ENCODE results near the gene RANBP17. TPM values are rescaled to one million over a fixed set of nuclear protein-coding genes. Genes with fewer than 3 reads are reported as not detected.

RANBP17 gene
- total RNA-seq, 2 experiments from 2014 or later = 0.13 TPM; not detected in 1

- H3K36me3 Mint-ChIP-seq (ENCODE audit: low read depth) = no peaks in the 10 kb centered on the region
- H3K9me3 Mint-ChIP-seq (ENCODE audit: insufficient read depth) = no peaks in the 10 kb centered on the region
- peaks cover 8% of the 10 kb centered on the region for H3K27me3 Mint-ChIP-seq (ENCODE audit: low read depth)
- ATAC-seq (no peak), DNase-seq (no peak)
- CTCF ChIA-PET = no interaction called here
- POLR2A ChIA-PET = no interaction called here
- no peak overlapping the region for H3K4me3 Mint-ChIP-seq
- H3K27ac Mint-ChIP-seq = no peak overlapping the region
- H3K4me1 Mint-ChIP-seq (ENCODE audit: low read depth) = no peaks in the 10 kb centered on the region
Observed at GRCh38 chr5:171188016-171188415, 326.2 kb downstream of the RANBP17 start.

GRCh38 chr5:171189442-171189841 lies 327.6 kb downstream of the RANBP17 start:
- Mint-ChIP-seq H3K27ac (no peak overlapping the region), H3K9me3 (ENCODE audit: insufficient read depth) (no peaks in the 10 kb centered on the region)
- no peak for ATAC-seq

GRCh38 chr5:171192111-171192510 lies 330.3 kb downstream of the RANBP17 start:
- CTCF ChIA-PET = interaction anchor here (1.2 kb wide), 1 partner anchor 15 kb away, joined by 4 read pairs; no protein-coding TSS in a partner anchor

More at GRCh38 chr5:171189442-171189841, 327.6 kb downstream of the RANBP17 start:
- POLR2A ChIA-PET = no interaction called here
- Mint-ChIP-seq H3K4me1 (ENCODE audit: low read depth) (no peaks in the 10 kb centered on the region), H3K4me3 (no peak overlapping the region), H3K27me3 (ENCODE audit: low read depth) (peaks cover 11% of the 10 kb centered on the region), H3K36me3 (ENCODE audit: low read depth) (no peaks in the 10 kb centered on the region)
- DNase-seq = no peak
- CTCF ChIA-PET = no interaction called here

GRCh38 chr5:171201310-171201709 lies 339.5 kb downstream of the RANBP17 start:
- Mint-ChIP-seq H3K36me3 (ENCODE audit: low read depth) (no peaks in the 10 kb centered on the region), H3K27ac (no peak overlapping the region), H3K9me3 (ENCODE audit: insufficient read depth) (no peaks in the 10 kb centered on the region), H3K4me3 (no peak overlapping the region), H3K4me1 (ENCODE audit: low read depth) (no peaks in the 10 kb centered on the region), H3K27me3 (ENCODE audit: low read depth) (peaks cover 31% of the 10 kb centered on the region)
- DNase-seq = no peak
- ATAC-seq = no peak
- ChIA-PET CTCF (no interaction called here), POLR2A (no interaction called here)

More at GRCh38 chr5:171192111-171192510, 330.3 kb downstream of the RANBP17 start:
- H3K27ac Mint-ChIP-seq = no peak overlapping the region
- ATAC-seq (no peak), DNase-seq (no peak)
- H3K36me3 Mint-ChIP-seq (ENCODE audit: low read depth) = no peaks in the 10 kb centered on the region
- H3K4me1 Mint-ChIP-seq (ENCODE audit: low read depth) = no peaks in the 10 kb centered on the region
- H3K27me3 Mint-ChIP-seq (ENCODE audit: low read depth) = peaks cover 12% of the 10 kb centered on the region
- POLR2A ChIA-PET = no interaction called here
- H3K4me3 Mint-ChIP-seq = no peak overlapping the region
- H3K9me3 Mint-ChIP-seq (ENCODE audit: insufficient read depth) = no peaks in the 10 kb centered on the region

- Mint-ChIP-seq H3K27me3 (ENCODE audit: low read depth) (peaks cover 26% of the 10 kb centered on the region), H3K36me3 (ENCODE audit: low read depth) (no peaks in the 10 kb centered on the region), H3K4me3 (no peak overlapping the region), H3K4me1 (ENCODE audit: low read depth) (no peaks in the 10 kb centered on the region), H3K9me3 (ENCODE audit: insufficient read depth) (no peaks in the 10 kb centered on the region), H3K27ac (no peak overlapping the region)
- CTCF ChIA-PET = interaction anchor here (1.0 to 5.0 kb wide), 3 partner anchors 21 to 136 kb away, joined by 3 to 76 read pairs (median 3); no protein-coding TSS in a partner anchor
- POLR2A ChIA-PET = no interaction called here
- ATAC-seq (no peak), DNase-seq (no peak)
Observed at GRCh38 chr5:171205375-171205774, 343.6 kb downstream of the RANBP17 start.

- DNase-seq (peak; percentile 56), ATAC-seq (peak; percentile 60)
- no peaks in the 10 kb centered on the region for H3K4me1 Mint-ChIP-seq (ENCODE audit: low read depth)
- CTCF ChIA-PET = interaction anchor here (0.6 to 5.0 kb wide), 24 partner anchors 9 to 142 kb away, joined by 3 to 76 read pairs (median 4); no protein-coding TSS in a partner anchor
- POLR2A ChIA-PET = interaction anchor here (1.2 kb wide), 1 partner anchor 180 kb away, joined by 3 read pairs; the partner anchor contains the start of gene NPM1
- H3K9me3 Mint-ChIP-seq (ENCODE audit: insufficient read depth) = no peaks in the 10 kb centered on the region
- H3K4me3 Mint-ChIP-seq = no peak overlapping the region
- H3K27ac Mint-ChIP-seq = no peak overlapping the region
- H3K27me3 Mint-ChIP-seq (ENCODE audit: low read depth) = peaks cover 24% of the 10 kb centered on the region
- H3K36me3 Mint-ChIP-seq (ENCODE audit: low read depth) = no peaks in the 10 kb centered on the region
Observed at GRCh38 chr5:171207256-171207847, 345.5 kb downstream of the RANBP17 start.

GRCh38 chr5:171221916-171222315 lies 360.1 kb downstream of the RANBP17 start:
- no peak overlapping the region for H3K4me3 Mint-ChIP-seq
- CTCF ChIA-PET = no interaction called here
- POLR2A ChIA-PET = no interaction called here

GRCh38 chr5:171223927-171224326 lies 362.1 kb downstream of the RANBP17 start:
- Mint-ChIP-seq H3K9me3 (ENCODE audit: insufficient read depth) (no peaks in the 10 kb centered on the region), H3K4me1 (ENCODE audit: low read depth) (peaks cover 20% of the 10 kb centered on the region), H3K4me3 (no peak overlapping the region), H3K27ac (no peak overlapping the region), H3K27me3 (ENCODE audit: low read depth) (peaks cover 30% of the 10 kb centered on the region), H3K36me3 (ENCODE audit: low read depth) (no peaks in the 10 kb centered on the region)
- CTCF ChIA-PET = interaction anchor here (1.5 kb wide), 1 partner anchor 17 kb away, joined by 4 read pairs; no protein-coding TSS in a partner anchor
- DNase-seq = no peak
- ATAC-seq = no peak
- POLR2A ChIA-PET = no interaction called here

More at GRCh38 chr5:171221916-171222315, 360.1 kb downstream of the RANBP17 start:
- no peaks in the 10 kb centered on the region for H3K9me3 Mint-ChIP-seq (ENCODE audit: insufficient read depth)
- H3K36me3 Mint-ChIP-seq (ENCODE audit: low read depth) = no peaks in the 10 kb centered on the region
- no peak for DNase-seq
- peaks cover 20% of the 10 kb centered on the region for H3K4me1 Mint-ChIP-seq (ENCODE audit: low read depth)
- peaks cover 49% of the 10 kb centered on the region for H3K27me3 Mint-ChIP-seq (ENCODE audit: low read depth)
- no peak overlapping the region for H3K27ac Mint-ChIP-seq
- ATAC-seq = no peak

- Mint-ChIP-seq H3K27me3 (ENCODE audit: low read depth) (peaks cover 18% of the 10 kb centered on the region), H3K4me1 (ENCODE audit: low read depth) (peaks cover 20% of the 10 kb centered on the region), H3K9me3 (ENCODE audit: insufficient read depth) (no peaks in the 10 kb centered on the region), H3K27ac (no peak overlapping the region), H3K36me3 (ENCODE audit: low read depth) (no peaks in the 10 kb centered on the region), H3K4me3 (no peak overlapping the region)
- no peak for DNase-seq
- CTCF ChIA-PET = interaction anchor here (1.0 to 1.4 kb wide), 2 partner anchors 19 to 21 kb away, joined by 3 to 6 read pairs; no protein-coding TSS in a partner anchor
- POLR2A ChIA-PET = no interaction called here
- ATAC-seq = no peak
Observed at GRCh38 chr5:171226096-171226754, 364.4 kb downstream of the RANBP17 start.

- ChIA-PET CTCF (interaction anchor here (1.0 to 1.4 kb wide), 3 partner anchors 13 to 22 kb away, joined by 3 to 6 read pairs (median 6); no protein-coding TSS in a partner anchor), POLR2A (no interaction called here)
- Mint-ChIP-seq H3K4me1 (ENCODE audit: low read depth) (peaks cover 20% of the 10 kb centered on the region), H3K27me3 (ENCODE audit: low read depth) (peaks cover 11% of the 10 kb centered on the region), H3K9me3 (ENCODE audit: insufficient read depth) (no peaks in the 10 kb centered on the region), H3K4me3 (no peak overlapping the region), H3K36me3 (ENCODE audit: low read depth) (no peaks in the 10 kb centered on the region), H3K27ac (no peak overlapping the region)
- DNase-seq (no peak), ATAC-seq (no peak)
Observed at GRCh38 chr5:171226864-171227263, 365.0 kb downstream of the RANBP17 start.

GRCh38 chr5:171236651-171237050 lies 374.8 kb downstream of the RANBP17 start:
- no peak for DNase-seq
- ChIA-PET CTCF (no interaction called here), POLR2A (no interaction called here)
- Mint-ChIP-seq H3K4me1 (ENCODE audit: low read depth) (peaks cover 18% of the 10 kb centered on the region), H3K9me3 (ENCODE audit: insufficient read depth) (no peaks in the 10 kb centered on the region), H3K4me3 (no peak overlapping the region), H3K36me3 (ENCODE audit: low read depth) (no peaks in the 10 kb centered on the region), H3K27ac (no peak overlapping the region), H3K27me3 (ENCODE audit: low read depth) (peaks cover 34% of the 10 kb centered on the region)
- no peak for ATAC-seq

- DNase-seq = no peak
- Mint-ChIP-seq H3K27ac (no peak overlapping the region), H3K4me1 (ENCODE audit: low read depth) (peaks cover 18% of the 10 kb centered on the region), H3K9me3 (ENCODE audit: insufficient read depth) (no peaks in the 10 kb centered on the region), H3K4me3 (no peak overlapping the region), H3K27me3 (ENCODE audit: low read depth) (peaks cover 21% of the 10 kb centered on the region), H3K36me3 (ENCODE audit: low read depth) (no peaks in the 10 kb centered on the region)
- CTCF ChIA-PET = no interaction called here
- POLR2A ChIA-PET = no interaction called here
- ATAC-seq = no peak
Observed at GRCh38 chr5:171242521-171242920, 380.7 kb downstream of the RANBP17 start.

Measured in activated CD8-positive, alpha-beta T cell treated with anti-CD3 and anti-CD28 coated beads, Interleukin-2, amount 10 ng/mL, durations not matched to agents 7 days and 5 days (primary cell).